HG02763 (cell line): ENCODE data around the gene EPB41L5.
"Not testable (repeated sequence)": the region's sequence is repeated elsewhere in the genome, so short reads cannot be mapped to it uniquely, and the experiment has no call there.

ENCODE experiments used
- ATAC-seq: cut with Tn5 transposase; IDR thresholded peaks from one replicate; pipeline ENCODE4 v1.9.1; 2021; ENCODE audit warnings: mild to moderate bottlenecking, moderate library complexity; ENCODE audit not compliant: unreplicated experiment

The EPB41L5 gene

DNA sequence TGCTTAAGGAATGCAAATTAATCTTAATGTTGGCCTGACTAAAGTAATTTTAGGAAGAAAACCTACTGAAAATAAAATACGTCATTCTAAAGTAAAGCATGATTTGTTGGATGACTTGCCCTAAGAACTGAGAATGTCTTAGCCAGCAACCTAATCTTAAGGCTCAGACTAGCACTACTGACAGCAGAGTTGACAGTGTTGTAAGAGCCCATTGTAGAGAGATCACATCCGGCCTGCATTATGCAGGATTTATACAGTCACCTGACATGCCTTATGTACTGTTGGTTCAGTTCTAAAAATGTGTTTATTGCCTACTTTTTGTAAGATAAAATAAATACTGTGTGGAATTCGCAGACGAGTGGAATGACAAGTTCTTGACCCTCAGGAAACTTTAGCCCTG lies 128.0 kb downstream of the EPB41L5 start:
- no peak for ATAC-seq

DNA sequence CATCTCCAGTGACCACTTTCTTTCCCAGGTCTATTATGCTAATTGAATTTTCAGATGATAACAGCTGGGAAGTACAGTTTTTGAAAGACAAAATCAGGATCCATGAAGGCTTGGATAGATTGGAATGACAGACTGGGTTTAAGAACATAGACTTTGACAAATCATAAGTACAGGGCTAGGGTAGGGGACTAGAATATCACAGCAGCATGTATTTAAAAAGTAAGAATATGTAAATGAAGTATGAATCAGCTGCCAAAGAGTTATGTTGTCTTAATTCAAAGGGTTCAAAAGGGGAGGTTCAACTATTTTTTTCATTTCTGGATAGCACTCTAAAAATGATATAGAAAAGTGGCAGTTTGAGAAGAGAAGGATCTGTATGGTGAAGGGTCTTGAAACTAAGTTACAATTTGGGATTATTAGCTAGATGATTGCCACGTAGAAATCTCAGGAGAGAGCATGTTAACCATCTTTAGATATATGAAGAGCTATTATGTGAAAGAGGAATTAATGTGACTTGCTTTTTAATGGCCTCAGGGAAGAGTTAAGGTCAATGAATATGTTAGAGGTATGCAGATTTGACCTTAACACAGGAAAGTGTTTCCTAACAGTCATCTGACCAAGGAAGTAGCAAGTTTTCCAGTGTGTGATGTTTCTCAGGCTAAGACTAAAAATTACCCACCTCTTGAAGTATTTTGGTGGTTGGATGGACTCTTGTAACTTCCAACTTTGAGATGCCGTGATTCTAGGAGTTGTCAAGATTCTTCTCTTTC lies 128.6 kb downstream of the EPB41L5 start:
- no peak for ATAC-seq

DNA sequence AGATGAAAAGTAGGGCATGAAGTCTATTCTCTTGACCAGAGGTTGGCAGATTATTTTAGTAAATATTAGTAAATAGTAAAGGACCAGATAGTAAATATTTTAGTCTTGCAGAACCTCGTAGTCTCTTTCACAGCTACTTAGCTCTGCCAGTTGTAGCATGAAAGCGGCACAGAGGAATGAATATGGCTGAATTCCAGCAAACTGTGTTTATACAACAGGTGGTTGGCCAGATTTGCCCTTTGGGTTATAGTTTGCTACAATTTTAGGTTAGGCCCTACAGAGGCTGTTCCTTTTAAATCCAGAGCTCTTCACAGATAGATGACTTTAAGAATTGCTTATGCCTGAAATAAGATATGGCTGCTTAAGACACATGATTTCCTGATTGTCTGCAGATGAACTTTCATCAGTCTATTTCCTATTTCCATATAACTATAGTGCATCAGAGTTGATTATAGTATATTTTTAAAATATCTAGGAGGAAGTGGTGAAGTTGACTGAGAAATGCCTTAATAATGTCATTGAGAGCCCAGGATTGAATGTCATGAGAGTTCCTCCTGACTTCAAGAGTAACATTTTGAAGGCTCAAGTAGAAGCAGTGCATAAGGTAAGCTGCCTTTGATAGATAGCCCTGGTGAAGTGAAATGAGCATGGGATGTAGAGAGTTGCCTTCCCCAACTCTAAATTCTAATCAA lies 129.8 kb downstream of the EPB41L5 start:
- no peak for ATAC-seq

DNA sequence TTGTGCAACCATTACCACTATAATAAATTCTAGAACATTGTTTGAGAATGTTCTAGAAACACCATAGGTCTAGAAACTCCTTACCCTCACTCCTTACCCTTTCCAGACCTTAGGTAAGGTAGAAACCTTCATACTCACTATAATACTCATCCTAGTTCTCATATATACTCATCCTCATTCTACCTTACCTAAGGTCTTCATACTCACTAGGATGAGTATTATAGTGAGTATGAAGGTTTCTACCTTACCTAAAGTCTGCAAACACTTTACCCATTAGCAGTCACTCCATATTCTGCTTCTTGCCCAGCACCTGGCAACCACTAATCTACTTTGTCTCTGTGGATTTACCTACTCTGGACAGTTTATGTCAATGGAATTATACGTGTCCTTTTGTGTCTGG lies 135.4 kb downstream of the EPB41L5 start:
- no peak for ATAC-seq

DNA sequence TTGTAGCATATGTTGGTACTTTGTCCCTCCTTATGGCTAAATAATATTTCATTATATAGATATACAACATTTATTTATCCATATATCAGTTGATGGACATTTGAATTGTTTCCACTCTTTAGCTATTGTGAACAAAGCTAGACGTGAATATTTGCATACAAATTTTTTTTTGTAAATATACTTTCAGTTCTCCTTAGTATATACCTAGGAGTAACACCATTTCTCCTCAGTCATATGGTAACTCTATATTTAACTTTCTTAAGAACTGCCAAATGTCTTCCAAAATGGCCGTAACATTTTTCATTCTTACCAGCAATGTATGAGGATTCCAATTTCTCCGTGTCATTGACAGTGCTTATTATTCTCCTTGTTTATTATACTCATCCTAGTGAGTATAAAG lies 135.8 kb downstream of the EPB41L5 start:
- ATAC-seq = no peak

DNA sequence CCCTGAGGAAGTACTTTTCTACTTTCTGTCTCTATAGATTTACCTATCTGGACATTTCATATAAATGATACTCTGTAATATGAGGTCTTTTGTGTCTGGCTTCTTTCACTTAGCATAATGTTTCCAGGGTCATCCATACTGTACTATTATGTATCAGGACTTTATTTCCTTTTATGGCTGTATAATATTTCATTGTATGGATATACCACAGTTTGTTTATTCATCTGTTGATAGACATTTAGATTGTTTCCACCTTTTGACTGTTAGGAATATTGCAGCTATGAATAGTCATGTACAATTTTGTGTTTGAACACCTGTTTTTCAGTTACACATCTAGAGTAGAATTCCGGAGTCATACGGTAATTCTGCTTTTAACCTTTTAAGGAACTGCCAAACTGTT lies 136.5 kb downstream of the EPB41L5 start:
- no peak for ATAC-seq

DNA sequence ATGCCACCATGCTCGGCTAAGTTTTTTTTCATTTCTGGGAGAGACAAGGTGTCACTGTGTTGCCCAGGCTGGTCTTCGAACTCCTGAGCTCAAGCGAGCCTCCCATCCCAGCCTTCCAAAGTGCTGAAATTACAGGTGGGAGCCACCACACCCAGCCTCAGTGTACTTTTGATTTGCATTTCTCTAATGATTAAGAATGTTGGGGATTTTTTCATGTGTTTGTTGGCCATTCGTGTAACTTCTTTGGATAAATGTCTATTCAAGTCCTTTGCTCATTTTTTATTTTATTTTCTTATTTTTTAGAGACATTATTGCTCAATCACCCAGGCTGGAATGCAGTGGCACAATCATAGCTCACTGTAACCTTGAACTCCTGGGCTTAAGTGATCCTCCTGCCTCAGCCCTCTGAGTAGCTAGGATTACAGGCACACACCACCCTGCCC lies 137.2 kb downstream of the EPB41L5 start:
- ATAC-seq = no peak

DNA sequence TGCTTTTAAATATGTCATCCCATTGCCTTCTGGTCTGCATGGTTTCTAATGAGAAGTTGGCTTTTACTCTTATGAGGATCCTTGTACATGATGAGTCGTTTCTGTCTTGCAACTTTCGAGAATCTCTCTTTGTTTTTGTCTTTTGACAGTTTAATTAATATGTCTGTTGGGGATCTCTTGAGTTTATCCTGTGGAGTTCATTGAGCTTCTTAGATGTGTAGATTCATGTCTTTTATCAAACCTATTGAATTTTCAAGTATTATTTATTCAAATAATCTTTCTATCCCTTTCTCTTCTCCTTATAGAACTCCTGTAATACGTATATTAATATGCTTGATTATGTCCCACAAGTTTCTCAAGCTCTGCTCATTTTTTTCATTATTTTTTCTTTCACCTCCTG lies 142.4 kb downstream of the EPB41L5 start:
- no peak for ATAC-seq

DNA sequence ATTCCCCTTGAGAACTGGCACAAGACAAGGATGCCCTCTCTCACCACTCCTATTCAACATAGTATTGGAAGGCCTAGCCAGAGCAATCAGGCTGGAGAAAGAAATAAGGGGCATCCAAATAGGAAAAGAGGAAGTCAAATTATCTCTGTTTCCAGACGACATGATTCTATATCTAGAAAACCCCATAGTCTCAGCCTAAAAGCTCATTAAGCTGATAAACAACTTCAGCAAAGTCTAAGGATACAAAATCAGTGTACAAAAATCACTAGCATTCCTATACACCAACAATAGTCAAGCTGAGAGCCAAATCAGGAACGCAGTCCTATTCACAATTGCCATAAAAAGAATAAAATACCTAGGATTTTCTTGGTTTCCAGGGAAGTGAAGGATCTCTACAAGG lies 145.8 kb downstream of the EPB41L5 start:
- ATAC-seq = not testable (repeated sequence)

DNA sequence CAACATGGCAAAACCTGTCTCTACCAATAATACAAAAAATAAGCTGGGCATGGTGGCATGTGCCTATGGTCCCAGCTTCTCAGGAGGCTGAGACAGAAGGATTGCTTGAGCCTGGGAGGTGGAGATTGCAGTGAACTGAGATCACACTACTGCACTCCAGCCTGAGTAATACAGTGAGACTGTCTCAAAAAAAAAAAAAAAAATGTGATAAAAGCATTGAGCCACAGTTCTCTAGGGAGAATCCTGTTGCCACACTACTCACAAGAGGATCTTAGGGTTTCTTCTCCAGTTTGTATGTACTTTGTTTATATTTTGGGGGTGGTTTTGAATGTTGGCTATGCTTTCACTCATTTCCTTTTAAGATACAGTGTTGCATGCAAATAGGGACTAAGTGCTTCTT lies 148.3 kb downstream of the EPB41L5 start:
- no peak for ATAC-seq

DNA sequence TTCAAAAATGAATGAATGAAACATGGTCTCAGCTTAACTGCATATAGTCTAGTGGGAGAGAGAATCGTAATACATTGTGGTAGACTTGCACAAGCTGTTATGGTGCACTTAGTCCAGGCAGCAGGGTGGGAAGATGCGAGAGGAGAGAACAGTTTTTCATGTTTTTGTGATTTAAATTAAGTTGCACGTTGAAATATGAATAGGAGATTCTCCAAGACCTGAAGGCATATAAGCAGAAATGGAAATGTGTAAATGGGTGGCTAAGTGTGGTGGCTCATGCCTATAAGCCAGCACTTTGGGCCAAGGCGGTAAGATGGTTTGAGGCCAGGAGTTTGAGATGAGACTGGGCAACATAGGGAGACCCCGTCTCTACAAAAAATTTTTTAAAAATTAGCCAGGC lies 149.8 kb downstream of the EPB41L5 start:
- no peak for ATAC-seq

DNA sequence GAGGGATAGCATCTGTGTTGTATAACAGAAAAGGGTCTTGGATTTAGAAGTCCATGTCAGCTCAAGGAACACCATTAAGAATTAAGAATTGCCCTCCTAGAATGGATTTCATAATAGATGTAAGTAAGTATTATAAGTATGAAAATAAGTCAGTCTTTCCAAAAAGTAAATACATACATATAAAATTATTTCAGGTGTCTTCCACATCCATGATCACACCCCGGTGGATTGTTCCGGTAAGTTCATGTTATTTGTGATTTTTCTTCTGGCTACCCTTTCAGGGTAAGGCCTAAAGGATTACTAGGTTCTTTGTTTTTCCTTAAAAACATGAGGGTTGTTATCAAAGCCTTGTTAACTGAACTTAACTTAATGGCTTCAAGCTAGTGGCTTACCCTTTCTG lies 154.4 kb downstream of the EPB41L5 start:
- ATAC-seq = no peak

DNA sequence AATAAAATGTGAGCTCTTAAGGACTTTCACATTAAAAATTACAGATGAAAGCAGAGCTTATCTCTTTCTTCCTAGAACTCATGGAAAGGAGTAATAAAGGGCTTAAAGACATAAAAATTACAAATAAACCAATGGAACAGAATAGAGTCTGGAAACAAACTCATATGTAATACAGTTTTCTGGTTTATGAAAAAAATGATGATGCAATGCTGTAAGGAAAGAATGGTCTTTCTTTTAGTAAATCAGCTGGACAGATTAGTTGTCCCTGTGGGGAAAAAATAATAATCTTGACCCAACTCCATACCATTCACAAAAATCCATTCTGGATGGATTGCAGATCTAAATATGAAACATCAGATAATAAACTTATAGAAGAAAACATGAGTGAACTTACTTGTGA lies 156.1 kb downstream of the EPB41L5 start:
- no peak for ATAC-seq

DNA sequence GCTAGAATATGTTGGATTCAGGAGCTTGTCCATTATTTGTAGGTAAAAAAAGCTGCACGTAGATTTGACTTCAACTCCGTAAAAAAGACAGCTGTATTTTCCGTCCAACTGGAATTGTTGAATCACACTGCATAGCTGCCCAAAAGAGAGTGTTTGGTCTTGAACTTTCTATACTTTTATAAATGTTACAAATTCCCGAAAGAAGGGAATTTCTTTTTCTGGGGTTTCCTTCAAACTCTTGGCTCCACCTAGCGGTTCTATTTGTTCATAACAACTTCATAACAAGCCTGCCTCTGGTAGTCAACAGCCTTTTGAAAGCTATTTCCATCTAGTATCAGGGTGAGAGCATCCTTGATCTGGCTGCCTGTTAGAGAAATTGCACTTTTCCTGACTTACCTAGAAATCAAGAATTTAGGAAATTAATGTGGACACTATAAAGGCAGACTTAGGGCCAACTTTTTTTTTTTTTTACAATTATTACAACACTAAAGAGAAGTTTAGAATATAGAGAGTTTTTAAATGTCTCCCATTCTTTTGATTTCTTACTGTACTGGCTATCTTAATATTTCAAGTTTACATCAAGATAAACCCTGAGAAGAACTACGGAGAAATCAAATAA lies 162.2 kb downstream of the EPB41L5 start:
- no peak for ATAC-seq

DNA sequence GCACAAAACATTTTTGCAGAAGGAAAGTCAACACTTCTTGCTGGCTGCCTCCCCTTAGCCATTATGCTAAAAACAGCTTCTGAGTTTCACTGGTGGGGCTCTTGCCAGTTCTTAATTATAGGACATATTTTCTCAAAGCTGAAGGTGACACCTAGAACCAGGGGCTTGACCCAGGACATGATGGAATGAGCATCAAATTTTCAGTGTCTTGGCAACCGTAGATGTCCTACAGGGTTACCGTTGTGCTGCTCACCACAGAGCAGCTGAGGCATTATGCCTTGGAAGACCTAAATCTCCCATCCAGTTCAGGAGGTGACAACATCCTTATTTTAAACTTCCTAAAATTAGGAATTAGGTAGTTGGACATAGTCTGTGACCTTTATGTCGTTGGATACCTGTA lies 163.6 kb downstream of the EPB41L5 start:
- no peak for ATAC-seq

DNA sequence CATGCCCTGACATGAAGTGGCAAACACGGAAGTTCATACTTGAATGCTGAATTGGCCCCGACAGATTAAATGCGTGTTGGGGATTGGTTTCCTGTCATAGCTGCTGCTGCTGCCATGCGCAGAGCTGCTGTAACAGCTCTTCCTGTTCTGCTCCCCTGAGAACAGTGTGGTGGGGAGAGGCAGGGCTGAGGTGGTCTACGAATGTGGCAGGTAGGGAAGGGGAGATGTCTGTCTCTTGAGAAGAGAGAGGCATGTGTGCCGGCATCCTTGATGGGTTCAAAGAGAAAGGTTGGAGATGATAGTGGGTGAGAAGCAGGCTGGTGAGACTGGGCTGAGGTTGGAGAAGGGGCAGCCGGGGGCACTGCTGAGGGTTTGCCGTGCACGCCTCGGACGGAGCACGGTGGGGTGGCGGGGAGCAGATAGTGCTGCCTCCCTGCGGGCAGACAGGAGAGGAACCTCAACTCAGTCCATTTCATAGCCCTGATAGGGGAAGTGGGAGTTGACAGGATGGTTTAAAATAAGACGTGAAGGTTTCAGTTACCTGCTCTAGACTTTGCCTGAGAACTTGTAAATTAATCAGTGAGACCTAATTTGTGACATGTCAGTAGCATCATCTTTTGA lies 164.2 kb downstream of the EPB41L5 start:
- ATAC-seq = peak; percentile 96

DNA sequence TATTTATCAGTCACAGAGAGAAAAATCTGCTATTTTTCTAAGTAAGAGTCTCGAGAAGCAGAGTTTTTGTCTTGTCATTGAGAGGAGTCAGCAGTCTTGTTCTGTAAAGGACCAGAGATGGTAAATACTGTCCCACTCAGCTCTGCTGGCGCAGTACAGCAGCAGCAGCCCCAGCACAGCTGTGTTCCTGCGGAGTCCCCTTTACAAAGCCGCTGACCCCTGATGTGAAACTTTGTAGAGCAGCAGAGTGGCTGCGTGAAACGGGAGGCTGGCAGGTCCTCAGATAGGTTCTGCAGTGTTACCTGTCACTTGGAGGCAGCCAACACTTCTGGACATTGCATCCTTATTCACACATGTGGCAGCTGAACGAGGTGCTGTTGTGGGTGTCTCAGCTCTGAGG lies 165.1 kb downstream of the EPB41L5 start:
- no peak for ATAC-seq

DNA sequence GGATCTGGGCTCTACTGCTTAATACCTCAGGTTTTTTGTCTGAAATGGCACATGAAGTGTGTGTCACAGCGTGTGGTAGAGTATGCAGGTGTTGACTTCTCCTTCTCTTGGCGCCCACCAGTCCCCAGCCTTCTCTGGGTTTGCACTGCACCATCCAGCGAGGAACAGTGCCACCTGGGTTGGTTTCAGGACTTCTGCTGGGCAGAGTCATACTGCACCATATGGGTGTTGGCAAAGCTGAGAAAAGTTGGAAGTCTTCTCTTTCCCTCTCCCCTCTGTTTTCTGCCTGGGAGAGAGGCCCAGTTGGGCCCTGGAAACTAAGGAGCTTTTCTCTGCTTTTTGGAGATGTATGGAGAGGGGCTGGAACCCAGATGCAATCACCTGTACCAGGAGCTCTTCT lies 166.5 kb downstream of the EPB41L5 start:
- no peak for ATAC-seq

DNA sequence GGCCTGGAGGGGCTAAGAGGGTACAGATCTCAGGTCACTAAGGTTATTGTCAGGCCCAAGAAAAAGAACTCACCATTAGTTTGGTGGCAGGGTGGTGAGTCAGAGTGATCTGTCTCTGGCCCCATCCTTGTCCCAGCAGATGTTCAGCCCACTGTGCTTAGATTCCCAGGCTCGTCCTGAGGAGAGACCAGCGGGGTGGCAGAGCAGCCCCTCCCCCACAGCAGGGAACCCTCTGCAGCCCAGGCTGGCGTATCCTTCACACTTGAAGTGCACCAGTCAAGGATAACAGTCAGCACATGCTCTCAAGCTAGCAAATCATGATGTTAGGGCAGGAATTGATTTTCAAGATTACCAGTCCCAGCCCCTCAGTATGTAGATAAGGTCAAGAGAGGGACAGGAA lies 167.2 kb downstream of the EPB41L5 start:
- ATAC-seq = no peak

DNA sequence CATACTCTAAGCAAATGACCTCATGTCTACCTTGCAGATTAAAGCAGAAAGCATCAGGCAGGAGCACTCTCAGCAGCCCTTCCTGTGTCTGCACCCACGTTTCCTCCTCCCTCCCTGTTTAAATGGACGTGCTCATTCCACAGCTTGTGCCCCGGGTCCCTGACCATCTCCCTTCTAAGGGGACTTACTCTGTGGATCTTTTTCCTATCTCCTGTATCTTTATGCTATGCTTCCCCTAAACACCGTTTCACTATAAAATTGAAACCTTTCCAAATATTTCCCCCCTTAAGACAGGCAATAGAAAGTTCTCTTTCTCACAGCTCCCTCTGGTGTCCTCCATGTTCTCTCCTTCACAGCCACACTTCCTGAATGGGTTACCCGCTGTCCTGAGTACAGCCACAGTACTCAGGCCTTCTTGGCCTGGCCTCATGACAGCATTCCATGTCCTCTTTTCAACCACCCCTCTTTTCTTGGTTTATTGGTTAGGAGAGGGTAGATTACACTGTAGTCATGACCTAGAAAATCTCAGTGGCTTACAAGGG lies 169.2 kb downstream of the EPB41L5 start:
- no peak for ATAC-seq

DNA sequence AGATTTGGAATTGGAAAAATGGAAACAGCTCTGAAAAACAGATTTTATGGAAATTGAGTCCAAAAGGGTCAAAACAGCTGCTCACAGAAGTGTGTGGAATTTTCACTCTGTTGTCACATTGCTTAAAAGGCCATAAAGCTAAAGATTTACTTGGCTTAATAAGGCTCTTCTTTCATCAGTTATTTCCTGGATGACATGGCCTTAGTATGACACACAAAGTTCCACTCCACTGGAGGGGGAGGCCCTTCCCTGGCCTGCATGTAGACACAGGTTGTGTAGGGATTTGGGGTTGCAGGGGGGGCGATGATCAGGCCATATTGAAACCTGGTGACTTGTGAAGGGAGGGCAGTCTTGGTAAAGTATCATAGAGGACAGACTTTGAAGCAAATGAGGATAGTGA lies 176.3 kb downstream of the EPB41L5 start:
- no peak for ATAC-seq
